ENCODE measurements around the gene GNLY. TPM values are rescaled to one million over a fixed set of nuclear protein-coding genes. Genes with fewer than 3 reads are reported as not detected.
"Not testable (repeated sequence)": the region's sequence is repeated elsewhere in the genome, so short reads cannot be mapped to it uniquely, and the experiment has no call there.

GNLY gene
- total RNA-seq, 1 donor from 2014 or later, result 1.9 TPM

- no peak for DNase-seq (ENCODE audit: low spot score)
Observed at GRCh38 chr2:85710687-85711577, 16.8 kb downstream of the GNLY start.

GRCh38 chr2:85711578-85712060, 17.5 kb downstream of the GNLY start:
- no peak for DNase-seq (ENCODE audit: low spot score)

GRCh38 chr2:85712336-85712735, 18.2 kb downstream of the GNLY start:
- no peak for DNase-seq (ENCODE audit: low spot score)

GRCh38 chr2:85712849-85713612, 18.9 kb downstream of the GNLY start:
- DNase-seq (ENCODE audit: low spot score), result no peak

GRCh38 chr2:85713836-85714235, 19.7 kb downstream of the GNLY start:
- no peak for DNase-seq (ENCODE audit: low spot score)

GRCh38 chr2:85714421-85714820, 20.3 kb downstream of the GNLY start:
- DNase-seq (ENCODE audit: low spot score), result not testable (repeated sequence)

- no peak for DNase-seq (ENCODE audit: low spot score)
Observed at GRCh38 chr2:85714841-85715240, 20.7 kb downstream of the GNLY start.

- no peak for DNase-seq (ENCODE audit: low spot score)
Observed at GRCh38 chr2:85716346-85716914, 22.3 kb downstream of the GNLY start.

GRCh38 chr2:85717308-85718008, 23.3 kb downstream of the GNLY start:
- DNase-seq (ENCODE audit: low spot score), result no peak

GRCh38 chr2:85718009-85718391, 23.8 kb downstream of the GNLY start:
- DNase-seq (ENCODE audit: low spot score), result no peak

GRCh38 chr2:85718885-85719492, 24.8 kb downstream of the GNLY start:
- DNase-seq (ENCODE audit: low spot score), result no peak

GRCh38 chr2:85719609-85720240, 25.6 kb downstream of the GNLY start:
- no peak for DNase-seq (ENCODE audit: low spot score)

- no peak for DNase-seq (ENCODE audit: low spot score)
Observed at GRCh38 chr2:85720533-85720932, 26.4 kb downstream of the GNLY start.

GRCh38 chr2:85721641-85722040, 27.5 kb downstream of the GNLY start:
- DNase-seq (ENCODE audit: low spot score), result no peak

- no peak for DNase-seq (ENCODE audit: low spot score)
Observed at GRCh38 chr2:85722519-85722918, 28.4 kb downstream of the GNLY start.

- DNase-seq (ENCODE audit: low spot score), result no peak
Observed at GRCh38 chr2:85723707-85724360, 29.7 kb downstream of the GNLY start.

GRCh38 chr2:85724731-85725181, 30.6 kb downstream of the GNLY start:
- DNase-seq (ENCODE audit: low spot score), result no peak

- DNase-seq (ENCODE audit: low spot score), result no peak
Observed at GRCh38 chr2:85725451-85725850, 31.3 kb downstream of the GNLY start.

GRCh38 chr2:85727798-85728197, 33.6 kb downstream of the GNLY start:
- no peak for DNase-seq (ENCODE audit: low spot score)

- no peak for DNase-seq (ENCODE audit: low spot score)
Observed at GRCh38 chr2:85728342-85728741, 34.2 kb downstream of the GNLY start.

Measured in ureter (tissue), 1 donor.